Small intestine (tissue), 7 donors: ENCODE measurements around the gene CADM2. TPM values are rescaled to one million over a fixed set of nuclear protein-coding genes. Genes with fewer than 3 reads are reported as not detected.
"Not testable (repeated sequence)": the region's sequence is repeated elsewhere in the genome, so short reads cannot be mapped to it uniquely, and the experiment has no call there.

ENCODE experiments used
- DNase-seq, 2 donors: peaks; one replicate each; pipeline versions ENCODE4 v3.0.0 to v3.0.0-alpha.2; 2013
- FAIRE-seq: peaks from 2 replicates; lab custom pipeline; 2012; peaks lifted over from hg19 to GRCh38; lab: Jason Lieb, UNC
- H3K27ac ChIP-seq, 3 donors: one replicate each; pipeline ENCODE4 v1.5.1; 2013; ENCODE audit warnings: low read length in 2 of 3, mild to moderate bottlenecking in 2 of 3, control low read depth in 1 of 3, inconsistent platforms in 1 of 3, low read depth in 1 of 3, moderate library complexity in 1 of 3
- H3K27me3 ChIP-seq, 3 donors: one replicate each; pipeline ENCODE4 v1.6.1; 2013; ENCODE audit warnings: low read length in 3 of 3, inconsistent platforms in 1 of 3; ENCODE audit not compliant: control insufficient read depth in 3 of 3, insufficient read depth in 3 of 3
- H3K36me3 ChIP-seq, 3 donors: one replicate each; pipeline ENCODE4 v1.6.1; 2013; ENCODE audit warnings: low read length in 3 of 3, inconsistent platforms in 1 of 3, low read depth in 1 of 3, mild to moderate bottlenecking in 1 of 3, moderate library complexity in 1 of 3; ENCODE audit not compliant: control insufficient read depth in 3 of 3, insufficient read depth in 2 of 3
- H3K4me1 ChIP-seq, 3 donors: one replicate each; pipeline ENCODE4 v1.6.1; 2013; ENCODE audit warnings: low read length in 2 of 3, inconsistent platforms in 1 of 3, low read depth in 1 of 3, mild to moderate bottlenecking in 1 of 3, moderate library complexity in 1 of 3; ENCODE audit not compliant: control insufficient read depth in 3 of 3, insufficient read depth in 2 of 3
- H3K4me3 ChIP-seq, 3 donors: one replicate each; pipeline ENCODE4 v1.5.1; 2013; ENCODE audit warnings: low read length in 3 of 3, control low read depth in 1 of 3, inconsistent platforms in 1 of 3, low read depth in 1 of 3, mild to moderate bottlenecking in 1 of 3, moderate library complexity in 1 of 3
- H3K9me3 ChIP-seq, 2 donors: one replicate each; pipeline ENCODE4 v1.6.1; 2013; ENCODE audit warnings: low read depth in 1 of 2, low read length in 1 of 2; ENCODE audit not compliant: control insufficient read depth in 2 of 2, insufficient read depth in 1 of 2
- WGBS, 3 donors: extraction: QIAGEN DNeasy Blood & Tissue Kit; methylation state at CpG; one replicate each; pipeline ENCODE4 v1.1.7; 2013; 5-methylcytosine and 5-hydroxymethylcytosine counted together
- polyA plus RNA-seq, 4 donors: library from polyadenylated mRNA; stranded (reverse) in 3 of 4; unstranded in 1 of 4; fragments of 200-250 nt in 3 of 4; fragments of 120-200 nt in 1 of 4; gene quantifications; one replicate each; pipeline versions ENCODE4 v1.2.1 to v1.2.3, GENCODE V29; 2013
- donor health status: healthy with polysubstance abuse.
- donor health status: control.
- donor health status: control.
- donor health status: Bipolar disorder and iron deficiency.
- donor health status: healthy.

CADM2 gene
- polyA plus RNA-seq, 4 donors = 0.95 to 2.4 TPM; not detected in 2

- 88 to 93% (median 93%) methylated on average over 4 of the region's 4 CpGs for WGBS, 3 donors
- Histone ChIP-seq H3K9me3 (no peaks in the 10 kb centered on the region), H3K27me3 (no peaks in the 10 kb centered on the region), H3K36me3 (no peaks in the 10 kb centered on the region), H3K27ac (no peak overlapping the region), H3K4me1 (no peaks in the 10 kb centered on the region), H3K4me3 (no peak overlapping the region)
- FAIRE-seq (no peak), DNase-seq (no peak)
Measured at GRCh38 chr3:85498177-85498576, 539.4 kb downstream of the CADM2 start.

GRCh38 chr3:85502148-85502875 is 543.5 kb downstream of the CADM2 start:
- no peaks in the 10 kb centered on the region for H3K36me3 ChIP-seq
- WGBS, 3 donors = 45 to 53% (median 47%) methylated on average over 2 of the region's 2 CpGs
- FAIRE-seq = no peak
- H3K4me1 ChIP-seq = no peaks in the 10 kb centered on the region
- H3K27ac ChIP-seq = no peak overlapping the region
- H3K9me3 ChIP-seq = no peaks in the 10 kb centered on the region
- H3K27me3 ChIP-seq = no peaks in the 10 kb centered on the region
- DNase-seq = no peak
- no peak overlapping the region for H3K4me3 ChIP-seq

GRCh38 chr3:85504129-85504784 is 545.5 kb downstream of the CADM2 start:
- not testable (repeated sequence) for H3K27me3 ChIP-seq, H3K4me1 ChIP-seq, H3K27ac ChIP-seq, H3K4me3 ChIP-seq, FAIRE-seq, DNase-seq, H3K36me3 ChIP-seq, H3K9me3 ChIP-seq
- 90 to 93% (median 90%) methylated on average over 29 to 31 of the region's 33 CpGs for WGBS, 3 donors

GRCh38 chr3:85504785-85505511 is 546.2 kb downstream of the CADM2 start:
- H3K27me3 ChIP-seq, H3K4me3 ChIP-seq, H3K4me1 ChIP-seq, H3K9me3 ChIP-seq, DNase-seq, H3K27ac ChIP-seq, FAIRE-seq, H3K36me3 ChIP-seq: not testable (repeated sequence)
- 82 to 90% (median 89%) methylated on average over 17 to 41 of the region's 41 CpGs for WGBS, 3 donors

DNA sequence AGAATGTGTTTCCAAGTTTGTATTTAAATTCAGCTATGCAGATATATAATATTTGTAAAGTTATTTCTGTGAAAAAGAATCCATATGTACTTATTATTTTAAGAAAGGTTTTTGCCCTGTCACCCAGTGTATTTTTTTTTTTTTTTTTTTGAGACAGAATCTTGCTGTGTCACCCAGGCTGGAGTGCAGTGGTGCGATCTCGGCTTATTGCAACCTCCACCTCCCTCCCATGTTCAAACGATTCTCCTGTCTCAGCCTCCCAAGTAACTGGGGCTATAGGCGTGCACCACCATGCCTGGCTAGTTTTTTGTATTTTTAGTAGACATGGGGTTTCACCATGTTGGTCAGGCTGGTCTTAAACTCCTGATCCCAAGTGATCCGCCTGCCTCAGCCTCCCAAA is 548.3 kb downstream of the CADM2 start:
- 86 to 88% (median 88%) methylated on average over 5 of the region's 5 CpGs for WGBS, 3 donors
- not testable (repeated sequence) for H3K36me3 ChIP-seq, H3K27me3 ChIP-seq, FAIRE-seq, H3K4me1 ChIP-seq, H3K27ac ChIP-seq, DNase-seq, H3K9me3 ChIP-seq, H3K4me3 ChIP-seq

DNA sequence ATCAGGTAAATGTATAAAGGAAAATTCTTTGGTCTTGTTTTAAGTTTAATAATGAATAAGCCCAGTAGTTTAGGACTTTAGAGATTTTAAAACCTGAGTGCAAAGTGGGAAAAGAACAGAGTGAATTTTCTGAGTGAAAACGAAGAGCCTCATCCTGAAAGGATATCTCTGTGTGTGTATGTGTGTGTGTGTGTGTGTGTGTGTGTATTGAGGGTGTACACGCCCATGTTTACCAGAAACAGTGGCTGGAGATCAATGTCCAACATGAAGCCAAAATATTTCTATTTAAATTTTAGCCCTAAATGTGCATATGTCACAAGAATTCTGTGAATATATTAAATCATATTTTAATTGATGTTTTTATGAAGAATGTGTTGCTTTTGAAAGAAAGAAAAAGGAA is 549.9 kb downstream of the CADM2 start:
- FAIRE-seq (no peak), DNase-seq (no peak)
- Histone ChIP-seq H3K4me1 (no peaks in the 10 kb centered on the region), H3K4me3 (no peak overlapping the region), H3K9me3 (no peaks in the 10 kb centered on the region), H3K27me3 (no peaks in the 10 kb centered on the region), H3K27ac (no peak overlapping the region), H3K36me3 (no peaks in the 10 kb centered on the region)
- 21 to 42% (median 22%) methylated on average over 2 of the region's 2 CpGs for WGBS, 3 donors

DNA sequence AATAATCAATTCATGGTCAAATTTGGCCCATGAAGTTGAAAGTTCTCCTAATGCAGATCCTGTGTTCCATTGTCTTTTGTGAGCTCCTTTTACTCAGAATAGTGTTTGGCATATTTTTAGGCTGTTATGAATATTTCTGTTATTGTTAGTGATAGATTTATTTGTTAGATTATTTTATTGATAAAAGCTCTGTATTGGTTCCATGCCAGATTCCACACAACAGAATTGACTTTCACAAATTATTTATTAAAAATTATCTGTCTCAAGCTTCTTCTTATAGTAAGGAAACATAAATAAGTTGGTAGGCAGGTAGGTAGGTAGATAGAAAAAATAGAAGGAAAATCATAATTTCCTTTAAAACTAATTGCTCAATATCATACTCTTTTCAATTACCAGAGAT is 557.4 kb downstream of the CADM2 start:
- Histone ChIP-seq H3K9me3 (no peaks in the 10 kb centered on the region), H3K4me3 (no peak overlapping the region), H3K4me1 (no peaks in the 10 kb centered on the region), H3K27ac (no peak overlapping the region), H3K36me3 (no peaks in the 10 kb centered on the region), H3K27me3 (no peaks in the 10 kb centered on the region)
- DNase-seq (no peak), FAIRE-seq (no peak)

DNA sequence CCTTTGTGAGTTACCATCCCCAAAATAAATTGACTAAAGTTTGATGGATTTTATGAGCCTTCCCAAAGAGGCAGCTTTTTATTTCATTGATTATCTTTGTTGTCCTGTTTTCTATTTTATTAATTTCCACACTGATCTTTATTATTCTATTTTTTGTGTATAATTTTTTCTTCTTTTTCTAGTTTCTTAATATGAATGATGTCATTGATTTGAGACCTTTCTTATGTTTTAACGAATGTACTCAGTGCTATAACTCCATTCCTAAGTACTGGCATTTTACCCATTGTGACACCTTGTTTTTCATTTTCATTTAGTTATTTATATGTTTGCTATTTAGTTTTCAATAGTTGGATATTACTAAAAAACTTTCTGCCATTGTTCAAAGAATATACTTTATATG is 565.3 kb downstream of the CADM2 start:
- Histone ChIP-seq H3K9me3 (no peaks in the 10 kb centered on the region), H3K36me3 (no peaks in the 10 kb centered on the region), H3K27ac (no peak overlapping the region), H3K4me1 (no peaks in the 10 kb centered on the region), H3K27me3 (no peaks in the 10 kb centered on the region), H3K4me3 (no peak overlapping the region)
- WGBS, 3 donors = 80 to 94% (median 89%) methylated on average over 1 of the region's 1 CpG
- FAIRE-seq (no peak), DNase-seq (no peak)
